ENCODE data around the gene IQCH.
"Not testable (repeated sequence)": the region's sequence is repeated elsewhere in the genome, so short reads cannot be mapped to it uniquely, and the experiment has no call there.

IQCH gene

DNA sequence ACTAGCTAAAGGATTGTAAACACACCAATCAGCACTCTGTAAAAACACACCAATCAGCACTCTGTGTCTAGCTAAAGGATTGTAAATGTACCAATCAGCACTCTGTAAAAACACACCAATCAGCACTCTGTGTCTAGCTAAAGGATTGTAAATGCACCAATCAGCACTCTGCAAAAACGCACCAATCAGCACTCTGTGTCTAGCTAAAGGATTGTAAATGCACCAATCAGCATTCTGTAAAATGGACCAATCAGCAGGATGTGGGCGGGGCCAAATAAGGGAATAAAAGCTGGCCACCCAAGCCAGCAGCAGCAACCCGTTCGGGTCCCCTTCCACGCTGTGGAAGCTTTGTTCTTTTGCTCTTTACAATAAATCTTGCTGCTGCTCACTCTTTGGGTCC lies 8.0 kb upstream of the IQCH start:
- not testable (repeated sequence) for DNase-seq (ENCODE audit: low read depth)

DNA sequence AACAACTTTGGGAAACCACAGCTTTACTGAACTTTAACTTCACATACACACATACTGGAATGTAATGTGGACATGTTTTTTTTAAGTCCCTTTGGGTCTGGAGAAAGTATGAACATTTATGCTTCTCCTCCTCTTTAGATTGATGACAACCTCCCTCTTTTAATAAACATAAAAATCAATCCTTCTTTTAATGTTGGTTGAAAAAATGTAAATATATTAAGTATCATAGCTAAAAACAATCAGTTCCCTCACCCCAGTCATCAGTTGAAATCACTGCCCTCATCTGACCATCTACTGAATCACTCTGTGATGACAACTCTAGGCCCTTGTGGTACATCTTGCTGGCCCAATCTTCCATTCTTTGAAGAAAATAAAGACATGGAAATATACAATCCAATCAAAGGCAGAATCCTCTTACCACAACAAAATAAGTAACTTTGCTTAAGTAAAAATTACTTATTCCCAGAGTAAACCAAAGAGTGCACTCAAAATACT lies 6.5 kb upstream of the IQCH start:
- no peak for DNase-seq (ENCODE audit: low read depth)

DNA sequence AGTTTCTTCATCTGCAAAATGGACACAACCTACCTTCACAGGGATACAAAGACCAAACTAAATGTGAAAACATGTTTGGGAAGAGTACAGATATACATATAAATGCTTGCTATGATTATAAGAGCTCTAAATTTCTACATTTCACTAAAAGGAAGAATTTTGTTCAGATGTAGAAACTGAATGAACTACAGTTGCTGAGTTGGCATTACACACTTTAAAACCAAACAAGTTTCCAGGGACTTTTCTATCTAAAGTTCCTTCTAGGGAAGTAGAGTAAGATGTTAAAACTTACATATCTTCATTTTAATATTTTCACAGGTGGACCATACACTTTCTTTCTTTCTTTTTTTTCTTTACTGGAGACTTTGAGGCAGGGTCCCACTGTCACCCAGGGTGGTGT lies 4.8 kb upstream of the IQCH start:
- no peak for DNase-seq (ENCODE audit: low read depth)

DNA sequence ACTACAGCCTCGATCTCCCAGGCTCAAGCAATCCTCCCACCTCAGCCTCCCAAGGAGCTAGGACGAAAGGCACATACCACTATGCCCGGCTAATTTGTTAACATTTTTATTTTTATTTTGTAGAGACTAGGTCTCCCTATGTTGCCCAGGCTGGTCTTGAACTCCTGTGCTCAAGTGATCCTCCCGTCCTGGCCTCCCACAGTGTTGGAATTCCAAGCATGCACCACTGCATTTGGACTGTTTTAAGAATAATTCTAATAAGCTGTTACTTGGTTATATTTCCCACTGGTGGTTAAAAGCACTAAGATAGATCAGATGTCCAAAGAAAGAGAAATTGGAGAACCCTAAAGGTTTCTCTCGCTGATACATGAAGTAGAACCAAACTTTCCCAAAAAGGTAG lies 3.3 kb upstream of the IQCH start:
- no peak for DNase-seq (ENCODE audit: low read depth)

DNA sequence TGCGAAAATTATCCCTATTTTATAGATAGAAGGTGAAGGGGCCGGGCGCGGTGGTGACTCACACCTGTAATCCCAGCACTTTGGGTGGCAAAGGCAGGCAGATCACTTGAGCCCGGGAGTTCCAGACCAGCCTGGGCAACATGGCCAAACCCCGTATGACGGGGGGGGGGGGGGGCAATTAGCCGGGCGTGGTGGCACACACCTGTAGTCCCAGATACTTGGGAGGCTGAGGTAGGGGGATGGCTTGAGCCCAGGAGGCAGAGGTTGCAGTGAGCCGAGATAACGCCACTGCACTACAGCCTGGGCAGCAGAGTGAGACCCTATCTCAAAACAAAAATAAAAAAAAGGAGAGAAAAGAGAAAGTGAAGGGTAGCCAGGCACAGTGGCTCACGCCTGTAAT lies 1.5 kb upstream of the IQCH start:
- DNase-seq (ENCODE audit: low read depth): no peak

DNA sequence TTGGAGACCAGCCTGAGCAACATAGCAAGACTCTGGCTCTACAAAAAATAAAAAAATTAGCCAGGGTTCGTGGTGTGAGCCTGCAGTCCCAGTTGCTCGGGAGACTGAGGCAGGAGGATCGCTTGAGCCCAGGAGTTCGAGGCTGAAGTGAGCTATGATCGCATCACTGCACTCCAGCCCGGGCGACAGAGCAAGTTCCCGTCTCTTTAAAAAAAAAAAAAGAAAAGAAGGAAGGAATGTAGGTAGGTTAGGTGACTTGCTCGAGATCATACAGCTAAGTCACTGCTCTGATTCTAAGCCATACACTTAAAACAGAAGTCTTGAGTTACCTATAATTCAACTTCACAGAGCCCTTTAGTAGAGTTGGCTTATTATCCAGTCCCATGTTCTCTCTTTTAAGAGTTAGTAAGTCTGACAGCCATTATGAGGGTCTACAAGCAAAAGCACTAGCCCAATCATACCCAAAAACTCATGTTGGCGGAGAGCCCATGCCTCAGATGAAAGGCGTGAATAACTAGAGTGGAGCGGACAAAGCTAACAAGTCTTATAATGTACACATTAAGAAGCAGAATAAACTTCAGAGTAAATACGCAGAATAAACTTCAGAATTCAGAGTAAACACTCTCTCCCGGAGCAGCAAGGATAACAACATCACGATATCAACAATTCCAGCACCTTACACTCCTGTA lies 893 bp upstream of the IQCH start:
- DNase-seq (ENCODE audit: low read depth): peak; percentile 4

DNA sequence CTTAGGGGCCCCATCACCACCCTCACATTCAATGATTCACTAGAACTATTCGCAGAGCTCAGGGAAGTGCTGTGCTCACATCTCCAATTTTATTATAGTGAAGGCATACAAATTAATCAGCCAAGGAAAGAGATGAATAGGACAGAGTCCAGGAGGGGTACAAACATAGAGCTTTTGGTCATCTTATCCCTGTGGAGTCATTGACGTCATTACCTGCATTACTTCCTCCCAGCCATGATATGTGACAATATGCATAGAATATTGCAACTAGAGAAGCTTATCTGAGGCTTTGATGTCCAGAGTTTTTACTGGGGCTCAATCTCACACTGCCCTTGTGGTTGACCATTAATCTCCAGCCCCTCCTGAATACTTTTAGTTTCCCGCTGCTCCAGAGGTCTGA lies 1.5 kb downstream of the IQCH start:
- DNase-seq (ENCODE audit: low read depth): no peak

DNA sequence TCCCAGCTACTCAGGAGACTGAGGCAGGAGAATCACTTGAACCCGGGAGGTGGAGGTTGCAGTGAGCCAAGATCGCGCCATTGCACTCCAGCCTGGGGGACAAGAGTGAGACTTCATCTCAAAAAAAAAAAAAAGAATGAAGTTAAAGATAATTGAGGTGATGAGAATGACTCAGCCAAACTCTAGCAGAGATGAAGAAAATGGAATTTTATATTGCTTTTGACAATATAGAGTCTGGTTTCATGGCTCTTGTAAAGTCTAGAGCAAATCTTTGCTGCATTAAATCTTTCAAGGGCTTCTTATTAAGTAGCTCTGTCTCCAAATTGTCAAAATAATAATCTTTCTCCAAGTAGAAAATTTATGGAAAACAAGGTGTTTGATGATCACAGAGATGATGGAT lies 3.8 kb downstream of the IQCH start:
- not testable (repeated sequence) for DNase-seq (ENCODE audit: low read depth)

DNA sequence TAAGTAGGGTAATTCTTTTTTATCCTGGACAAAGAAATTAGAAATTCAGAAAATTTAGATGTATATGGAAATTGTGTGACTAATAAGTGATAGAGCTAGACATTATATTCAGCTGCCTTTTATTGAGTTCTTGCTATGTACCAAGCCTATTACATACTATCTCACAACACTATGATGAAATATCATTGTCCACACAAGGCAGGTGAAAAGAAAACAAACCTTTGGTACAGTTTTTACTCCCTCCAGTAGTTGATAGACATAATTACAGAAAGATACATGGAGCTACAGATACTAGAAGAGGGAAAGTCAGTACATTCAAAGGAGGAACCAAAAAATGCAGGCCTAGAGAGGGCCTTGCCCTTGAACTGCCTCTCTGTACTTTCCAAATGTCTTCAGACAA lies 4.8 kb downstream of the IQCH start:
- DNase-seq (ENCODE audit: low read depth): no peak

DNA sequence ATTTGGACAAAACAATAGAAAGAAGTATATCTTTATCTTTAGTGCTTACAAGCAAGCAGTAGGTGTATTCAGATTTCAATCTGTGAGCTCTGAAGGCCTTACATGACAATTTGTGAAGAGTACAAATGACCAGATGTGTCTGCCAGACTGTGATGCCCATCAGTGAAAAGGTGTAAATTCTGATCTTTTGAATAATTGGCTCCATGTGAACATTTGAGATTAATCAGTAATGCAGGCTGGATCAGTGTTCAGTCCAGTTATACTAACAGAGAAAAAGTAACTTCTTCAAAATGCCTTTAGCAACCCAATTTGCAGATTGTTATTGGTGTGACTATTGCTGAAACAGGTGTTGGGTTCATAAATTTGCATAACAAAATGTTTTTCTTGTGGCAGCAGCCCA lies 5.2 kb downstream of the IQCH start:
- no peak for DNase-seq (ENCODE audit: low read depth)

DNA sequence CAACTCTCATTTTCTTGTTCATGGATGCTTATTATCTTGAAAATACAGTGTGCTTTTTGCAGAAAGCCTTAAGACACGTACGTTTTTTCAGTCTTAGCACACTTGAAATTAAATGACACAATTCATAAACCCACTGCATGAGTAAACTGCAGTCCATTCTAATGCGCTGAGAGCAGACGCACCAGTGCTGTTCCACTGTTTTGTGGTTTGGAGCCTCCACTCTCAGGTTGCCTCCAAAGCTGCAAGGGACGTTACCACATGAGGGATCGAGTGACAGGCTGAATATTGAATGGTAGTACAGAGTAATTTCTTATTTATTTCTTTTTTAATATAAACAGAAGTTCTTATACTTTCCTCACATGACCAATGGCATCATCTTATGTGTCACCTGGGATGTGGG lies 12.3 kb downstream of the IQCH start:
- no peak for DNase-seq (ENCODE audit: low read depth)

DNA sequence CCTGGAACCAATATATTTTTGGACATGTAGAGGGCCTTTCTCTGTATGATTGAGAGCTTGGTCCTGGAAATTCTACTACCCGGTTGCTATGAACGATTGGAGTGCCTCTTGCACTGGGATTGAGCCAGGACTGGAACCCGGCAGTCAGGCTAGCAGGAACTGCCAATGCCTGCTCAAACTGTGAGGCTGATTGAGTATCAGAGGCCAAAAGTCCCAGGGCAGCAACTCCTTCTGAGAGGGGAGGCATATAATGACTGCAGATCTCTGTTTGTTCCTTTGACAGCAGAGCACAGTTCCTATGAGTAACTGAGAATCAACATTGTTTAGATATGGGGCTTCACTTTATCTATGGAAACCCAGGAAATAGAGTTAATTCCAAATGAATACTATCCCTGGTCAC lies 12.9 kb downstream of the IQCH start:
- DNase-seq (ENCODE audit: low read depth): no peak

DNA sequence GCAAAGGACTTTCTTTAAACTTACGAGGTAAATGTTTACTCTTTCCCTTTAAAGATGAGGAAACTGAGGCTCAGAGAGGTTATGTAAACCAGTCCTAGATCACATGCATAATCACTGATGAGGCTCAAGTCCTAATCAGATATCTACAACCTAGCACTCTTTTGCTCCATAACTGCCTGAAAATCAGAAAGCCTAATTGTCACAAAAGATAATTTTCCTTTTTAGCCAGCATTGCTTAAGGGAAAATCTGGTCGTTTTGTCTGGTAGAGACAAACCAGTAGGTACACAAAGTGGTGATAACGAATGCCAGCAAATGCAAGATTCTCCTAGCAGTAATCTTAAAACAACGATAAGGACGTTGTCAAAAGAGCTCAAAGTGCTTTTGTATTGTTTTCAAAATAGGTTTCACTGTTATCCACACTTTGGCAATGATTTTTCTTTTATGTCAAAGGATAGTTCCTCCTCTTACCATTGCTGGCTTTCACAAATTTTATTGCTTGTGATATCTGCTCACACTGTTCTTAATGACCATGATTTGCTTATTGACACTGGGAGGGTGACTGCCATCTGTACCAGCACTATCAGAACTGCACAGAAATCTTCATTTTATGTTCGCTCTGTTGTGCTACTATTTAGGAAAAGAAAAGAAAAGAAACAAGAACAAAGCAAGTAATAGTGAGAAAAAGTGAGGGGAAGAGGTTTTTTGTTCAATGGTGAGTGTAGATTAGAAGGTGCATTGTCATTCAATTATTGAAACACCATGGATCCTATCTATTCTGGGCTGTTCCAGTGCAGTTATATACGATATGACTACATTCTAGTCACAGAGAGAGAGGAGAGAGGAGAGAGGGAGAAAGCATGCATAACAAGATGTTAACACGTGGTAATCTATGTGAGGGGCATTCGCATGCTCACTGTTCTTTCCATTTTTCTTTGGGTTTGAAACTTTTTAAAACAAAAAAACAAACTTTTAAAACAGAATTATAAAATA lies 13.7 kb downstream of the IQCH start:
- no peak for DNase-seq (ENCODE audit: low read depth)

DNA sequence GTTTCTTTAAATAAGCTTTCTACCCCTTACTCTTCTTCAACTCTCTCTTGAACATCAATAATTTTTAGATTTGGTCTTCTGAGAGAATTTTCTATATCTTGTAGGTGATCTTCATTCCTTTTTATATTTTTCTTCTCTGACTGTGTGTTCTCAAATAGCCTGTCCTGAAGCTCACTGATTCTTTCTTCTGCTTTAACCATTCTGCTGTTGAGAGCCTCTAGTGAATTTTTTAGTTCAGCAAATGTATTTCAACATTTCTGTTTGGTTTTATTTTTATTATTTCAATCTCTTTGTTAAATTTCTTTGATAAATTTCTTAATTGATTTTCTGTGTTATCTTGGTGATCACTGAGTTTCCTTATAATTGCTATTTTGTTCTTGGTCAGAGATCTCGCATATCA lies 19.6 kb downstream of the IQCH start:
- DNase-seq (ENCODE audit: low read depth): no peak

DNA sequence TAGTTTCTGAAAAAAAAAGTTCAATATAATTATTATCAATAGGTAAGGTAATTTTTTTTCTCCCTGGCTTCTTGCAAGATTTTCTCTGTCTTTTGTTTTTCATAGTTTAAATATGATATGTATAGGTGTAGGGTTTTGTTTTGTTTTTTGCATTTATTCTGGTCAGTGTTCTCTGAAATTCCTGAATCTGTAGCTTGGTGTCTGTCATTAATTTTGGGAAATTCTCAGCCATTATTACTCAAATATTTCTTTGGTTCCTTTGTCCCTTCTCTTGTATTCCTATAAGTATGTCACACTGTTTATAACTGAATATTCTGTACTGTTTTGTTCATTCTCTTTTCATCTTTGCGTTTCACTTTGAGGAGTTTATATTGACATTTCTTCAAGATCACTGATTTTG lies 22.1 kb downstream of the IQCH start:
- no peak for DNase-seq (ENCODE audit: low read depth)

DNA sequence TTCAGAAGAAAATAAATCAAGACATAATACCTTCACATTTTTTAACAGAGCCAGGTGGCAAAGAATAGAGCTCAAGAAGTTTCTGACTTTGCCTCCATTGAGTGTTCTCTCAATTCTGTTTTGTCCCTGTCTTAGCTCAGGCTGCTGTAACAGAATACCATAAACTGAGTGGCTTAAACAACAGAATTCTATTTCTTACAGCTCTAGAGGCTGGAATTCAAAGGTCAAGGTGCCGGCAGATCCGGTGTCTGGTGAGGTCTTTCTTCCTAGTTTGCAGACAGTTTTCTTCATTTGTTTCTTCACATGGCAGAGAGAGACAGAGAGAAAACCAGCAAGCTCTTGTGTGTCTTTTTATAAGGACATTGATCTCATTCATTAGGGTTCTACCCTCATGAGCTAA lies 25.6 kb downstream of the IQCH start:
- DNase-seq (ENCODE audit: low read depth): no peak

DNA sequence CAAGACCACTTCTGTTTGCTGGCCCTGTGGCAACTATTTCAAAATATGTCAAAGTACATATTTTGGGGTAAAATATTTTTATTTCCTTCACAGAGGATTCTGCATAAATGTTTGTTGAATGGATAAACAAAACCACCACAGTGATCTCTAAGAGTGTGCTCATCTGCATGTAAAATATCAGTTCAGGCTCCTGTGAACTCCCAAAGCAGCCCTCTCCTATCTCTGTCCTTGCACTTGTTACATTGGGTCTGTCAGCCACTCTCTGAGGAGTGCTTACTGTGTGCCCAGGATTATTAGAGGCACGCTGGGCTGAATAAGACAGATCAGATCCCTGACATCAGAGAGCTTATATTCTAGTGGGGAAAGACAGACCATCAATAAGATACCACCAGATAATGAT lies 27.1 kb downstream of the IQCH start:
- DNase-seq (ENCODE audit: low read depth): no peak

DNA sequence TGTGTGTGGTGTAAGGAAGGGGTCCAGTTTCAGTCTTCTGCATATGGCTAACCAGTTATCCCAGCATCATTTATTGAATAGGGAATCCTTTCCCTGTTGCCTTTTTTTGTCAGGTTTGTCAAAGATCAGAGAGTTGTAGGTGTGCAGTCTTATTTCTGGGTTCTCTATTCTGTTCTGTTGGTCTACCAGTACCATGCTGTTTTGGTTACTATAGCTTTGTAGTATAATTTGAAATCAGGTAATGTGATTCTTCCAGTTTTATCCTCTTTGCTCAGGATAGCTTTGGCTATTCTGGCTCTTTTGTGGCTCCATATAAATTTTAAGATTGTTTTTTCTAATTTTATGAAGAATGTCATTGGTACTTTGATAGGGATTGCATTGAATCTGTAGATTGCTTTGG lies 31.0 kb downstream of the IQCH start:
- not testable (repeated sequence) for DNase-seq (ENCODE audit: low read depth)

DNA sequence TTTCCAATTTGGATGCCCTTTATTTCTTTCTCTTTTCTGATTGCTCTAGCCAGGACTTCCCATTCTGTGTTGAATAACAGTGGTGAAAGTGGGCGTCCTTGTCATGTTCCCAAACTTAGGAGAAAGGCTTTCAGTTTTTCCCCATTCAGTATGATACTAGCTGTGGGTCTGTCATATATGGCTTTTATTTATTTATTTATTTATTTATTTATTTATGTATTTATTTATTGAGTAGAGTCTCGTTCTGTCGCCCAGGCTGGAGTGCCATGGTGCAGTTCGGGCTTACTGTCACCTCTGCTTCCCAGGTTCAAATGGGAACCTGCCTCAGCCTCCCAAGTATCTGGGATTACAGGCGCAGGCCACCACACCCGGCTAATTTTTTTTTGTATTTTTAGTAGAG lies 31.8 kb downstream of the IQCH start:
- DNase-seq (ENCODE audit: low read depth): not testable (repeated sequence)

DNA sequence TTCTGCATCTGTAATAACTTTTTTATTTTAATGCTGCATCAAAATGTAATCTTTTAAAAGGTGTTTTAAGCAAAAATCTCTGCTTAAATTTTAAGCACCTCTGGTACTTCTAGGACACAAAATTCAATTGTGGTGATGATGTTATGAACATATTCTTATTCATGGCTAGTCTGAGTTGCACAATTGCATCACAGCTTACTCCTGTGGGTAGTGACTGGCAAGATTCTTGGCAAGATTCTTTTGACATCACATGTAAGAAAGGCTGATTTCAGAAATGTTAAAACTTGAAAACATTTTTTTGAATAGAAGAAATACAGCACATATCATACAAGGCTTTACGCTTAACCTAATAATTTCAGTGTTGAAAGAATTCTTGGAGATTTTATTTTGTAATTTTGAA lies 35.7 kb downstream of the IQCH start:
- no peak for DNase-seq (ENCODE audit: low read depth)

DNA sequence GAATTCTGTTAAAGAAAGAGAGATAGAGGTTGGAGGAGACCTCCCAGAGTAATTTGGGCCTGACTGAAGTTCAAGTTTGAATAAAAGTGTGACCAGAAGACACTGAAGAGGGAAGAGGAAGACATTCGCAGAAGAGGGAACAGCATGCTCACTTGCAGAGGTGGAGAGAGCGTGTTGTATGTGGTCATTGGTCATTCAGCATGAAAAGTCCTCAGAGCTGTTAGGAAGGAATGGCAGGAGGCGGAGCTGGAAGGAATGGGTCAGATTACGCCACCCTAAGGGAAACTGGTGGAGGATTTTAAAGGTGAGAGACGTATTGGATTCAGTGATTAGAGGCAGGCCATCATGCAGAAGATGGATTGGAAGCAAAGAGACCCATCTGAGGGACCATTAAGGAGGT lies 41.6 kb downstream of the IQCH start:
- DNase-seq (ENCODE audit: low read depth): no peak

DNA sequence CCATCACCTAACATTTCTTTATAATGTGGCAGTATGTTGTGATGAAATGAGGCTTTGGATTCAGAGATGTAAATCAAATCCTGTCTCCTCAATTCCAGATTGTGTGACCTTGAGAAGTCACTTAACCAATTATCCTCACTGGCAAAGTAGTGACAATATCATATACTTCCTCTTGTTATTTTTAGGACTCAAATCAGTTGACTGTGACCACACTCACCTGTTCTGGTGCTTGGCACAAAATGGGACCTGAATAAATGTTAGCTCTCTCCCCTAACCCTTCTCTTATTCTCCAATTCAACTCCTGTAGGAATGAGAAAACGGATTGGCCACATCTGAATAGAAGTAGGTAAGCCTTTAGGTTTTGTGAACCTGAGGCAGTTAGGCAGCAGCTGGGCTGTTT lies 42.1 kb downstream of the IQCH start:
- DNase-seq (ENCODE audit: low read depth): no peak

DNA sequence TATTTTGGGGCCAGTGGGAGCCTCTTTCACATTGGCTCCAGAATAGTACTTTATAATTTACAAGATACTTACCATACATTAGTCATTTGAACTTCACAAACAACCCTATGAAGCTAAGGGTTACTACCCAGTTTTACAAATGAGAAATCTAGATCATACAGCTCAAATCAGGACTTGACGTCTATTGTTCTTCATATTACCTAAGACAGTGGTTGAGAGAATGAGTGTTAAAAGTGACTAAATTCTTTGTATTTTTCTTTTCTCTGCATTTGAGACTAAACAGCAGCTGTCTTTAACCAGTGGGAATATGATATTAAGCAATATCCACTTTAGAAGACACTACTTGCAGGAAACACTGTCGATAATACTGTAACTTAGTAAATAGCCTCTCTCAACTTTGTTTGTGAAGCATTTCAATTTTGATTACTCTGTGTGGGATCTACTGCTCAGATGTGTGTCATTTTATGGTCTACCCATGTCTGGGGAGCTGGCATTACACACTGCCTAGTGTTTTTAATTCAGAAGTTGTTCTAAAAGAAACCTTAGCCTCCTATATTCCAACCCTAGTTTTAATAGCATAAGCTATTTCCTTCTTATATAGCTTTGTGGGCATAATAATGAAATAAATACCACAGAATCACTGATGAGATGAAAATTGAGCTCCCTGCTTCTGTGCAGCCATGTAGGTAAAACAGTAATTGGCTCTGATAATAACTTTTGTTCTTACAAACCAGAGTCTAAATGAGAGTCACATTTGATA lies 45.9 kb downstream of the IQCH start:
- no peak for DNase-seq (ENCODE audit: low read depth)

Data from non-pigmented ciliary epithelial cell (primary cell).